ENCODE data around the gene FMO4. TPM values are rescaled to one million over a fixed set of nuclear protein-coding genes. Genes with fewer than 3 reads are reported as not detected.

FMO4 gene
- total RNA-seq, 4 donors from 2014 or later = 1.2 to 3.2 (median 1.7) TPM

DNA sequence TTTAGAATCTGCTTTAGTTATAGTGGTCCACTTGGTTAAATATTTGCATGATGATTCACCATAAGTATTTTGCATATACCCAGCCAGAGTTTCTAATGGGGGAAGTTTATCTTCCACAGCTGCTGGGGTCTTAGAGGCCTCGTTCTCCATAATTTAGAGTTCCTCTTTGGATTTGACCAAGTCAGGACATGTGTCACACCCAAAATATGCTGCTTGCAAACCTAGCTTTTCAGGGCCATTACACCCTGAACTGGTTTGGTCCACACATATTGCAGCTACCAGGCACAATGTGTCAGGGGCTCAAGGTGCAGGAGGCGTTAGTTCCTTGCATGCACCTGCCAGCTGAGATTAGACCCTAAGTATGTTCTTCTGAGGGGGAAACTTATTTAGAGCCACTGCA is 17.1 kb upstream of the FMO4 start:
- DNase-seq (ENCODE audit: extremely low spot score) = peak; percentile 66
- no peak for TF ChIP-seq POLR2AphosphoS5 (IDR thresholded peaks at IDR 0.05)
- no peaks in the 10 kb centered on the region for H3K4me1 ChIP-seq
- H3K4me3 ChIP-seq = no peak overlapping the region
- intact Hi-C loops (cut with DNase I) = no loop called here
- no peaks in the 10 kb centered on the region for H3K27me3 ChIP-seq
- H3K27ac ChIP-seq (replicated peaks in 1 of 4) = no peak overlapping the region
- 83% methylated on average over 2 of the region's 2 CpGs for WGBS
- H3K9me3 ChIP-seq = peaks cover 0 to 24% (median 17%) of the 10 kb centered on the region in 4 donors
- no peaks in the 10 kb centered on the region for H3K36me3 ChIP-seq

DNA sequence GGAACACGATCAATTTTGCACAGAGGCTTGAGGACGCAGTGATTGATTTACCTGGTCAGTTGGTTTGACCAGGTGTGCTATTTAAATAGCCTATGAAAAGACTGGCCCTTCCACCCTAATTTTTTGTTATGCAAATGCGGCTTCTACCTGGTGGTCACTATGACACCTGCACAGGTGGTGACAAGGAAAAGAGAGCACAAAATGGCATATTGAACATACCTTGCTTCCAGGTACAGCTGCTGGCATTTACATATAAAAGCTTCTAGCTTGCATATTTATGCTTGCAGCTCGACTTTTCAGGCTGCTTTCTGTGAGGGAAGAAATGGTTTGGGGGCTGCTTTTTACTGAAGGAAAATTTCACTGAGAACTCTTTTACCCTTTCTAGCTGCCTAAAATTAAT is 15.3 kb upstream of the FMO4 start:
- H3K27me3 ChIP-seq = no peaks in the 10 kb centered on the region
- H3K9me3 ChIP-seq = peaks cover 0 to 24% (median 19%) of the 10 kb centered on the region in 4 donors
- no peak overlapping the region for H3K4me3 ChIP-seq
- peak; percentile 12 for DNase-seq (ENCODE audit: extremely low spot score)
- intact Hi-C loops (cut with DNase I) = no loop called here
- no peaks in the 10 kb centered on the region for H3K36me3 ChIP-seq
- H3K27ac ChIP-seq (replicated peaks in 1 of 4) = no peak overlapping the region
- H3K4me1 ChIP-seq = no peaks in the 10 kb centered on the region
- WGBS = 67% methylated on average over 4 of the region's 4 CpGs
- TF ChIP-seq POLR2A (IDR thresholded peaks at IDR 0.05; ENCODE audit: low read depth) (no peak), EP300 (IDR thresholded peaks at IDR 0.05) (no peak), POLR2AphosphoS5 (IDR thresholded peaks at IDR 0.05) (no peak), CTCF (IDR thresholded peaks at IDR 0.05) (no peak)

DNA sequence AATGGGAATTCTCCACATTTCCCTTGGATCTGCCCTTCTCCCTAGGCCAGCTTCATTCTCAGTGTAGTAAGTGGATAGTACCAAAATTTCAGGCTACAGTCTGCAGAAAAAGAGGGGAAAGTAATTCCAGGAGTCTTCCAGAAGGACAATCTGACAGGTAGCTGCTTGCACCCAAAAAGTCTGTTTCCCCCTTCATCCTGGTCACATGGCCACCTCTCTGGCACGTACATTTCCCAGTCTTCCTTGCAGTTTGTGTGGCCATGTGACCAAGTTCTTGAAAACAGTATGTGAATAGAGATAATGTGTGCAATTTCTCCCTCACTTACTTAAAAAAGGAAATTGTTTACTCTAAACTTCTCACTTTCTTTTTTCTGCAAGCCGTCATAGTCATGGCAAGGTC is 14.6 kb upstream of the FMO4 start:
- TF ChIP-seq POLR2A (IDR thresholded peaks at IDR 0.05; ENCODE audit: low read depth) (no peak), POLR2AphosphoS5 (IDR thresholded peaks at IDR 0.05) (no peak), CTCF (IDR thresholded peaks at IDR 0.05) (no peak), EP300 (IDR thresholded peaks at IDR 0.05) (no peak)
- peak; percentile 8 for DNase-seq (ENCODE audit: extremely low spot score)
- H3K36me3 ChIP-seq = no peaks in the 10 kb centered on the region
- no peak overlapping the region for H3K4me3 ChIP-seq
- H3K27me3 ChIP-seq = no peaks in the 10 kb centered on the region
- H3K9me3 ChIP-seq = peaks cover 0 to 24% (median 19%) of the 10 kb centered on the region in 4 donors
- 67% methylated on average over 2 of the region's 2 CpGs for WGBS
- intact Hi-C loops (cut with DNase I) = no loop called here
- no peak overlapping the region for H3K27ac ChIP-seq (replicated peaks in 1 of 4)
- no peaks in the 10 kb centered on the region for H3K4me1 ChIP-seq

GRCh38 chr1:171300401-171300800 is 13.6 kb upstream of the FMO4 start:
- no peaks in the 10 kb centered on the region for H3K36me3 ChIP-seq
- no peak for DNase-seq (ENCODE audit: extremely low spot score)
- H3K9me3 ChIP-seq = peaks cover 0 to 24% (median 23%) of the 10 kb centered on the region in 4 donors
- 90% methylated on average over 1 of the region's 1 CpG for WGBS
- intact Hi-C loops (cut with DNase I) = no loop called here
- no peak overlapping the region for H3K27ac ChIP-seq (replicated peaks in 1 of 4)
- no peak overlapping the region for H3K4me3 ChIP-seq
- no peaks in the 10 kb centered on the region for H3K27me3 ChIP-seq
- TF ChIP-seq POLR2AphosphoS5 (IDR thresholded peaks at IDR 0.05) (no peak), CTCF (IDR thresholded peaks at IDR 0.05) (no peak), POLR2A (IDR thresholded peaks at IDR 0.05; ENCODE audit: low read depth) (no peak), EP300 (IDR thresholded peaks at IDR 0.05) (no peak)
- H3K4me1 ChIP-seq = no peaks in the 10 kb centered on the region

DNA sequence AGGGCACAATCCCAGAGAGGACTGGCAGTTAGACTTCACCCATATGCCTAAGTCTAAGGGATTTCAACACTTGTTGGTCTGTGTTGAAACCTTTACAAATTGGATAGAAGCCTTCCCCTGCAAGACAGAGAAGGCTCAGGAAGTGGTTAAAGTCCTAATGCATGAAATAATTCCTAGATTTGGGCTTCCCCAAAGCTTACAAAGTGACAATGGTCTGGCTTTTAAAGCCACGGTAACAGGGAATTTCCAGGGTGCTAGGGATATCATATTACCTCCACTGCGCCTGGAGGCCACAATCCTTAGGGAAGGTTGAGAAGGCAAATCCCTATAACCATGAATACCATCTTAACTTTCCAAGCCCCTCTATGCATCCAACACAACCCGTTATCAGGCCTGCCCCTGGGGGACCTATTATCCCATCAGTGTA is 3.3 kb upstream of the FMO4 start:
- peaks cover 0 to under 1% (median 0%) of the 10 kb centered on the region in 4 donors for H3K9me3 ChIP-seq
- no peaks in the 10 kb centered on the region for H3K27me3 ChIP-seq
- H3K36me3 ChIP-seq = no peaks in the 10 kb centered on the region
- intact Hi-C loops (cut with DNase I) = loop anchor here (5.0 to 10.0 kb wide), 2 partner anchors 226 to 343 kb away; no protein-coding TSS in a partner anchor
- no peak overlapping the region for H3K27ac ChIP-seq (replicated peaks in 1 of 4)
- TF ChIP-seq POLR2AphosphoS5 (IDR thresholded peaks at IDR 0.05) = no peak
- peaks cover 5 to 17% (median 16%) of the 10 kb centered on the region in 4 donors for H3K4me1 ChIP-seq
- DNase-seq (ENCODE audit: extremely low spot score) = peak; percentile 66
- no peak overlapping the region for H3K4me3 ChIP-seq
- WGBS = 67% methylated on average over 3 of the region's 3 CpGs

Data from esophagus muscularis mucosa (tissue), 4 donors.